GM12891 (cell line): ENCODE measurements around the gene ADAMTSL3.

Experiments used
- POLR2A ChIP-seq: IDR thresholded peaks from 2 replicates; pipeline ENCODE4 v1.6.1; 2011; ENCODE audit warnings: low read depth, low read length, control low read depth
- POLR2AphosphoS5 ChIP-seq: IDR thresholded peaks from 2 replicates; pipeline ENCODE4 v1.6.1; 2011; ENCODE audit warnings: low read depth, low read length, control low read depth
- TAF1 ChIP-seq: IDR thresholded peaks from 2 replicates; pipeline ENCODE4 v1.6.1; 2011; ENCODE audit warnings: low read depth, low read length, control low read depth

GRCh38 chr15:83838763-83839162 lies 184.8 kb downstream of the ADAMTSL3 start:
- TF ChIP-seq POLR2A = no peak
- TF ChIP-seq TAF1 = no peak
- no peak for TF ChIP-seq POLR2AphosphoS5
